D341Med (cell line): Measurements from ENCODE around the gene MC1R.
"Not testable (repeated sequence)": the region's sequence is repeated elsewhere in the genome, so short reads cannot be mapped to it uniquely, and the experiment has no call there.

Source experiments
- DNase-seq: peaks from one replicate; pipeline ENCODE4 v3.0.0; 2012; ENCODE audit warnings: low spot score

MC1R gene

DNA sequence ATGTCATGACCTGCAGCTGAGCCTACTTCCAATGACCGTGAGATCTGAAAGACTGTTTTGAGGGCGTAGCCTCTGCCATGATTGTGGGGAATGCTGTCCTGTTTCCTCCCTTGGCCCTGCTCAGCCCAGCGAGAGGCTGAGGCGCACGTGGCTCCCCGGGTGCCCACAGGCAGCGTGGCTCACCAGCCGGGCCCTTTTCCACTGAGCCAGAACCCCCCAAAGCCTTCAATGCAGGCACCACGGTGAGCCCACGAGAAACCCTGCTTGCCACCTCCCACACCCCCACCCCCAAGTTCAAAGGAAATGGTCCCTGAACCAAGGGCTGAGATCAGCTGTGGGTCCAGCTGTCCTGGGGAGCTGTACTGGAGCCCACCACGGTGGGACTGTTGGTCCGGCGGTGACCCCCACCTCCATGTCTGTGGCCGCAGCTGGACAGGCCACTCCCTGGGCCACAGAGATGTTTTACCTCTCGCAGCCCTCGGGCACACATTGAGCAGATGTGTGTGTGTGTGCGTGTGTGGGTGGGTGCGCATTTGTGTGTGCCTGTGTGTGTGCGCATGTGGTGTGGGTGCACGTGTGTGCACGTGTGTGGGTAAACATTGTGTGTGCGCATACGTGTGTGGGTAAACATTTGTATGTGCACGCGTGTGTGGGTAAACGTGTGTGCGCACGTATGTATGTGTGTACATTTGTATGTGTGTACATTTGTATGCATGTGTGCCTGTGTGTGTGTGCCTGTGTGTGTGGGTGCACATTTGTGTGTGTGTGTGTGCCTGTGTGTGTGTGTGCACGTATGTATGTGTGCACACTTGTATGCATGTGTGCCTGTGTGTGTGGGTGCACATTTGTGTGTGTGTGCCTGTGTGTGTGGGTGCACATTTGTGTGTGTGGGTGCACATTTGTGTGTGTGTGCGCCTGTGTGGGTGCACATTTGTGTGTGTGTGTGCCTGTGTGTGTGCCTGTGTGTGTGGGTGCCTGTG, 5.0 kb upstream of the MC1R start:
- no peak for DNase-seq

DNA sequence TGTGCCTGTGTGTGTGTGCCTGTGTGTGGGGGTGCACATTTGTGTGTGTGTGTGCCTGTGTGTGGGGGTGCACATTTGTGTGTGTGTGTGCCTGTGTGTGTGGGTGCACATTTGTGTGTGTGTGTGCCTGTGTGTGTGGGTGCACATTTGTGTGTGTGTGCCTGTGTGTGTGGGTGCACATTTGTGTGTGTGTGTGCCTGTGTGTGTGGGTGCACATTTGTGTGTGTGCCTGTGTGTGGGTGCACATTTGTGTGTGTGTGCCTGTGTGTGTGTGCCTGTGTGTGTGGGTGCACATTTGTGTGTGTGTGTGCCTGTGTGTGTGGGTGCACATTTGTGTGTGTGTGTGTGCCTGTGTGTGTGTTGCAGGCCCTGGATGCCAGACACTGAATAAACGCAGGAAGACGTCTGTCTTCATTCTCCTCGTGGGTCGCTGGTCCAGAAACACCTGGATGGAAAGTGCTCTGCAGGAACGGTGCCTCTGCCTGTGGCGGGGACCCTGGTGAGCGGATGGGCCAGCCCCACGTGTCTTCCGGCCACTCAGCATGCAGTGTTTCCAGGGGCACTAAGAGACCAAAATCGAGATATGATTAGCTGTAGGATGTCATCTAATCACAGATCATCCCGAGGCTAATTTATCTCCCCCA, 3.9 kb upstream of the MC1R start:
- not testable (repeated sequence) for DNase-seq

DNA sequence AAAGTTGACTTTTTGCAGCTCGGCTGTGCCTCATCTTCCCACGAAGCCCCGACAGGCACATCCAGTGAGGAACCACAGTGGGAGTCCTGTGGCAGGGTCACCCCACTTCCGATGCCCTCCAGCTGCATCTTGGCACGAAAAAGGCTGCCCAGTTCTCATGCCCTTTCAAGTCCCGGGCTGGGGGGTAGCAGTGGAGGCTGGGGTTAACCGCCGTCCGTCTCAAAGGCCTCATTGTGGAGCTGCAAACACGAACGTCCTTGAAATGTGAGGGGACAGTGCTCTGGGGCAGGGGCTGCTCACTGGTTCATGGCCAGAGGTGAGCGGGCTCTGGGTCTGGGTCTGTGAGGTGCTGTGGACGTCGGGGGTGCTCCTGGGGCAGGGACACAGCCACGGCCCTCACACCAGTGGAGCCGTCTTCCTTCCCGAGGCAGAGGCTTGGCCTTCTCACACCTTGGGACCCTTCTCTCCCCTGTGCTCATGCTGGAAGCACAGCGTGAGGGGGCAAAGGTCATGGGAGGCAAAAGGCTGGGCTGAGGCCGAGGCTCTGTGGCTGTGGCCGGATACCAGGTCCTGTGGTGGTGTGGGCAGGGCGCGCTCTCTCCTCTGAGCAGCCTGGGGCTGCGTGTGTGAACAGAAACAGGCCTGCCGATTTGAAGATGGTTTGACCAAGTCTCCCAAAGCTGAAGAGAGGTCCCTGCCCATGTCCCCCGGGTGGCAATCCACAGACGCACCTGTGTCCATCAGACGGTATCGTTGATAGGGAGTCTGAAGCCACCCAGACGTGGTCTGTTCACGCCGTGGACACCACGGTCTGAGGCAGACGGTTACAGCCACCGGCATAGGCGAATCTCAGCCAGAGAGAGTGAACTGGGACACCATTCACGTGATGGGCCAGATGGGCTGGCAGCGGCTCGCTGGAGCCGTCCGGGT, 3.1 kb upstream of the MC1R start:
- no peak for DNase-seq

DNA sequence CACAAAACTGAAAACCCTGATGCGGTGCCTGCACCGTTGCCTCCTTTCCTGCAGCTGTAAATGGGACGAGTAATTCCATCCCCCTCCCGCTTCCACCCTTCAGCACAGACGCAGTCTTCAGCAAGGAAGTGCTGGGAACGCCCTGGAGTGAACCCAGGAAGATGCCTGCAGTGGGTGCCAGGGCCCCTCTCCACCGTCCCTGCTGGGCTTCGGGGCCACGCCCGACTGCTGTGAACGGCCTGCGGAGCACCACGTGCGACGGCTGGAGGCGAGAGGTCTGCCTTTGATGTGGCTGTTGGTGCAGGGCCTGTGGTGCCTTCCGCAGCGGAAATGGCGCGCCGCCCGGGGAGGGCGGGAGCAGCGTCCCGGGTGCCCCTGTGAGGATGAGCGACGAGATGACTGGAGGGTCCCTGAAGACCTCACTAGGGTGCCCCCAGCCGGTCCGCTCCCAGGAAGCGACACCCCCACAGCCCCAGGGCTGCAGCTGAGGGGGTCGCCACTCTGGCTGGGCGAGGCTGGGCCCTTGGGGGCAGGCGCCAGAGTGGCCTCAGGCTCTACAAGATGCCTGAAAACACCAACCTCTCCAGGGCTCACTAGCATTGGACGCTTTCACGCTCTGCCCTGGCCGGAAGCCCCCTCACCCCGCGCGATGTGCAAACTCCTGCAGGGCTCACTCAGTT, 749 bp upstream of the MC1R start:
- DNase-seq: peak; percentile 52

DNA sequence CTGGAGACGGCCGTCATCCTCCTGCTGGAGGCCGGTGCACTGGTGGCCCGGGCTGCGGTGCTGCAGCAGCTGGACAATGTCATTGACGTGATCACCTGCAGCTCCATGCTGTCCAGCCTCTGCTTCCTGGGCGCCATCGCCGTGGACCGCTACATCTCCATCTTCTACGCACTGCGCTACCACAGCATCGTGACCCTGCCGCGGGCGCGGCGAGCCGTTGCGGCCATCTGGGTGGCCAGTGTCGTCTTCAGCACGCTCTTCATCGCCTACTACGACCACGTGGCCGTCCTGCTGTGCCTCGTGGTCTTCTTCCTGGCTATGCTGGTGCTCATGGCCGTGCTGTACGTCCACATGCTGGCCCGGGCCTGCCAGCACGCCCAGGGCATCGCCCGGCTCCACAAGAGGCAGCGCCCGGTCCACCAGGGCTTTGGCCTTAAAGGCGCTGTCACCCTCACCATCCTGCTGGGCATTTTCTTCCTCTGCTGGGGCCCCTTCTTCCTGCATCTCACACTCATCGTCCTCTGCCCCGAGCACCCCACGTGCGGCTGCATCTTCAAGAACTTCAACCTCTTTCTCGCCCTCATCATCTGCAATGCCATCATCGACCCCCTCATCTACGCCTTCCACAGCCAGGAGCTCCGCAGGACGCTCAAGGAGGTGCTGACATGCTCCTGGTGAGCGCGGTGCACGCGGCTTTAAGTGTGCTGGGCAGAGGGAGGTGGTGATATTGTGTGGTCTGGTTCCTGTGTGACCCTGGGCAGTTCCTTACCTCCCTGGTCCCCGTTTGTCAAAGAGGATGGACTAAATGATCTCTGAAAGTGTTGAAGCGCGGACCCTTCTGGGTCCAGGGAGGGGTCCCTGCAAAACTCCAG, 1.1 kb downstream of the MC1R start:
- DNase-seq: no peak

DNA sequence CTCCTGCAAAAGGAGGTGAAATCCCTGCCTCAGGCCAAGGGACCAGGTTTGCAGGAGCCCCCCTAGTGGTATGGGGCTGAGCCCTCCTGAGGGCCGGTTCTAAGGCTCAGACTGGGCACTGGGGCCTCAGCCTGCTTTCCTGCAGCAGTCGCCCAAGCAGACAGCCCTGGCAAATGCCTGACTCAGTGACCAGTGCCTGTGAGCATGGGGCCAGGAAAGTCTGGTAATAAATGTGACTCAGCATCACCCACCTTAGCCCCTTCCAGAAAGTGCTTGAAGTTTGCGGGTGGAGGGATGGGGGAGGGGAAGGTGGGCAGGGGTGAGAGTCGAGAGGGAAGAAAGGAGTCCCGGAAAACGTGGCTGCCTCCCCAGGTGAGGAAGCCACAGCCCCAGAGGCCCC, 2.1 kb downstream of the MC1R start:
- no peak for DNase-seq

DNA sequence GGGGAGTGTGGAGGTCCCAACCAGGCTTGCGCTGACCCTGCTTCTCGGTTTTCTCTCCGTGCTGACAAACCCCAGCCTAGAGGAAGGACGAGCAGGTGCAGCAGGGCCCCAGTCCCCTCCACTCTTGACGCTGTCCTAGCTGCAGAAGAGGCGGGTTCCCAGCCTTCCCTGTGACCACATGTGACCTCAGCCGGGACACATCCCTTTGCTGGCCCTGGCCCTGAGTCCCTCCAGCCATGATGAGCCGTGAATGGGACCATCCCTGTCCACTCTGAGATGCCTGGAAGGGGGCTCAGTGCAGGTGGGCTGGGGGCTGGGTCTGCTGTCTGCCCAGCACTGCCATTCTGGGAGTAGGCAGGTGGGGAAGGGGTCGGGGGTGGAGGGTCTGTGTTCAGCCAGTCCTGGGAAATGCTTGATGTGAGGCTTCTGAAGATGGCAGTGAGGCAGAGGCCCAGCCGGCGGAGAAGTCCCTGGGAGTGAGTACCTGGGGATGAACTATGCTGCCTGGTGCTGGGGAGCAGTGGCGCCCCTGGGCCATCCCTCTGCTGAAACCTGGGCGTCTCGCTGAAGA, 2.6 kb downstream of the MC1R start:
- DNase-seq: no peak

DNA sequence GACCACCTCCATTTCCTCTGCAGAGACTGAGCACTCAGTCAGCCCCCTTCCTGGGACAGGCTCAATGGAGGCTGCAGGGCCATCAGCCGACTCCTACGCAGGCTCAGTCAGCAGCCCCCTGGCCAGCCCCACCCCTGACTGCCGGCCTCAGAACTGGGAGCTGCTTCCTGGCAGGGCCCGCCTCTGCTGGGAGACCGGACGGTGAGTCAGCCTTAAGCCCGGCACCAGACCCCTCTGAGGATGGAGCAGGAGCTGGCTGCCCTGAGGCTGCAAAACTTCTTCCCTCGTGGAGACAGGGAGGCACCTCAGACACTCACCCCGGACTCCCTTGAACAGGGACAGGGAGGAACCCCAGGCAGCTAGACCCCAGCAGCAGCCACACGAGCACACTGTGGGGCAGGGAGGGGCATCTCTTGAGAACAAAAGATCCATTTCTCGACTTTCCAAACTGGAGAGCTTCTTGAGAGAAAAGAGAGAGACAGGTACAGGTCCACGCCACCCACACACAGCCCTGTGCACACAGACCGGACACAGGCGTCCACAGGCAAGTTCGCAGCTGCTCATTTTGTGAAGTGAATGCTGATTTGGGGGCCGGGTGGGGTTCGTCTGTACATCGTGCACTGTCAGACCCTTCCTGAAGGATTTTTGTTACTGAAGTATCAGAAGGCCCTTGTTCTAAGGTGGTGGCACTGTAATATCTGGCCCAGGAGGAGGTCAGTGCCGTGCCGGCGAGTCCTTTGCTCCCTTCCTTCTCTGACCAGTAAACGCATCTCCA, 3.2 kb downstream of the MC1R start:
- no peak for DNase-seq

DNA sequence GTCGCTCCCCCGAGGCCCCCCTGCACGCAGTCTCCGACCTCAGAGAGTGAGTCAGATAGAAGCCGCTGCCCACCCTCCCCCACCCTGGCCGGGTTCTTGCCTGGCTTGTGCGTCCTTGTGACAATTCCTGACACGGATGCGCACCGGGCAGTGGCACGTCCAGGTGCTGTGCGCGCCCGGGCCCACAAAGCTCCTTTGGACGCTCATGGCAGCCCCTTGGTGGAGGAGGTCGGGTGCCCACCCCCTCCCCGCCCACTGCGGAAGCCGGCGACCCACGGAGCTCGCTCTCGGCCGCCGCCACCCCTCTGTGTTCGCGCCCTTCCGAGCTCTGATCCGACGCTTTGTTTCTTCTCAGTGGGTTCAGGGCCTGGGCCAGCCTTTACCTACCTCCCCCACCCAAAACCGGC, 3.8 kb downstream of the MC1R start:
- DNase-seq: no peak

DNA sequence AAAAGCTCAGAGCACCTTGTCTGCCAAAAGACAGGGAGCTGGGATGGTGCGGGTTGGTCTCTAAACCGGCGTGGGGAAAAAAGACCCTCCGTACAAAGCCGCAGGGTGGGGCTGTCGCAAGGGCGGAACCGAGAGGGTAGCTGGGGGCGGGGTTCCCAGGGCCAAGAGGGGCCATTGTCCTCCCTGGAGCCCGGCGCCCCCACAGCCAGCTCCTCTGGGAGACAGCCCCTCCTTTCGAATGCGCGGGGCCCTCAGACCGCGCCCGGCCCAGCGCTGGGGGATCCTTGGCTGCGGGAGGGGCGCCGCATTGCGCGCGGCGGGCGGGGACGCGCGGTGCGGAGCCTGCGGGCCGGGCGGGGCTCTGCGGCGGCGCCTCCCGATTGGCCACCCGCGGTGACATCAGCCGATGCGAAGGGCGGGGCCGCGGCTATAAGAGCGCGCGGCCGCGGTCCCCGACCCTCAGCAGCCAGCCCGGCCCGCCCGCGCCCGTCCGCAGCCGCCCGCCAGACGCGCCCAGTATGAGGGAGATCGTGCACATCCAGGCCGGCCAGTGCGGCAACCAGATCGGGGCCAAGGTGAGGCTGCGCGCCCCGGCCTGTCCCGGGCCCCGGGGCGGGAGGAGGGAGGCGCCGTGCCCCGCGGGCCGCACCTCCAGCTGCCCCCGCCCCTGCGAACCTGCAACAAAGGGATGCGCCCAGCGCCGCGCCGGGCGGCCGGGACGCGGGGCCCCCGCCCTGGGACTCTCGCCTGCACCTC, 4.4 kb downstream of the MC1R start, which contains the start of gene TUBB3:
TUBB3 (plus strand) TSS at position 459 of the 756 bp plus-strand sequence; CDS start at position 519, 60 bp downstream.
- DNase-seq: peak; percentile 98

DNA sequence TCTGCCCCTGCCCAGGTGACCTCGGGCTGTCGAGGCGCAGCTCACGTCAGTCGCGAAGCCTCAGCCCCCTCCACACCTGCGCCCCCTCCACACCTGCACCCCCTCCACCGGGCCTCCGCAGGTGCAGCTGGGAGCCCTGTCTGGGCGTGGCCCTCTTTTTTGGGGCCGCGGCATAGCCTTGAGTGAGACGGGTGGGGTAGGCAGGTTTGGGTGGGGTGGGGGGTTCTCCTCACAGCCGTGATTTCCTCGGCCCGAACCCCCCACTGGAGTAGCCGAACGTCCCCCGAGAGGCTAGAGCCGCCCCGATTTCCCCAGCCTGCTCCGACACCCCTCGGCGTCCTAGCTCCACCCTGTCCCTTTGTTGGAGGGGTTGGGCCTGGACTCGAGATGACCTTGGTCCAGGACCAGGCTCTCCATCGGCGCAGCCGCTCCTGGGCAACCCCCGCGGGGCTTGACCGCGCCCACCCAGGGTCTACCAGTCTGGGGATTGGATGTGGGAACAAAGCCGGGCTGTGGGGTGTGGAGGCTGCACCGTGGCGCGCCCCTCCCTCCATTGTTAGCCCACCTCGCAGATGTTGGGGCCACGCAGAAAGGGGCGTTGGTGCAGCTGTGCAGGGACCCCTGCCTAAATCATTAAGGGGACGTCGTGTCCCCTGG, 5.1 kb downstream of the MC1R start:
- peak; percentile 53 for DNase-seq

DNA sequence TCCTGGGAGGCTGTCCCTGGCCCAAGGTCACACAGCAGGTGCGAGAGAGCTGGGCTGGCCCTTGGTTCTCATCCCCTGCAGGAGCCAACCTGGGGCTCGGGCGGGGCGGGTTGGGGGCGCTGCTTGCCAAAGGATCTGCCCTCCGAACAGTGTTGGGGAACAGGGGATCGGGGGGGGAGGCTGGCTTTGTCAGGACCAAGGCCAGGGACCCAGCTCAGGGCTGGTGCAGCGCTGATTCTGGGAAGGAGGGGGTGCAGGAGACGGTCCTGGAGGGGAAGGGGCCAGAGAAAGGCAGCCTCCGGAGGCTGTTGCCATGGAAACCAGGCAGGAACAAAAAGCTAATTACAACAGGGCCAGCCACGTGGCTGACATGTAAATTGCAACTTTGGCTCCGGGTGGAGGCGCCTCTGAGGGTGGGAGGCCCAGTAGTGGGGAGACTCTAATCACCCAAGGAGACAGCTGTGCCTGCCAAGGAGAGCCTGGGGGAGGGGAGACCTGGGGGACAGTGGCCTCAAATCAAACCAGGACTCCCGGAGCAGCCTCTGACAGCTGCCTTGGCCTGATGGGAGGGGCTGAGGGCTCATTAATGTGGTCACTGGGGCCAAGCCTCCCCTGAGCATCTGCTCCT, 5.7 kb downstream of the MC1R start:
- DNase-seq: peak; percentile 65

DNA sequence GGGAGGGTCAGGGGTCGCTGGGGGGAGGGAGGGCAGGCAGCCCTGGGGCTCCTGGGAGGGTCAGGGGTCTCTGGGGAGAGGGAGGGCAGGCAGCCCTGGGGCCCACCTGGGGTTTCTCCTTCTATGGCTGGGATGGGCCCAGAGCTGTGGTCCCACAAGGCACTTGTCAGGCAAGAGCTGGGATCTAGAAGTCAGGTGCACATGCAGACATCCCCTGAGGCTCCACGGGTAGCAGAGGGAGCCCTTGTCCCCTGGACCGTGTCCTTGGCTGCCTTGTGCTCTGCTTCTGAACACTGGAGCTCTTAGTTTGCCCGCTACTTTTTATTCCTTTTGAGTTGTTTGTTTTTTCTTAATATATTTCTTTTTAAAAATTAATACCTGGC, 6.3 kb downstream of the MC1R start:
- no peak for DNase-seq

DNA sequence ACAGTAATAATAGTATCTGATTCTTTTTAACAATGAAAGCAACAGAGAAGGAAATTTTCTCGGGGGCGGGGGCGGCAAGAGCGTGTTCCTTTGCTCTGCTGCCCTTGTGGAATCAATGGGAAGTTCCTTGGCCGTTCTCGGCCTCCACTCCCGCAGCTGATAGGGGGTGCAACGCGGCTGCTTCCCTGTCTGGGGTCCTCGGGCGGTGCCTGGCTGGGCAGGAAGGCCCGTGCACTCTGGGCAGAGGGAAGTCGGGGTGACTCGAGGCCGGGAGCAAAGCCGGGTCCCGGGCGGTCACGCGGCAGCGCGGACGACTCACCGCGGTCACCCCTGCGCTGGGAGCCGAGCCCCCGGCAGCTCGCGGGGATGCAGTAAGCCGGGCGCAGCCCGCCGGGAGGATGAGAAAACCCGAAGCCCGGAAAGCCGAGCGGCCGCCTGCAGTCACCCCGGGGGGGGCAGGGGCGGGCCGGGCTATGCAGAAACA, 7.0 kb downstream of the MC1R start:
- DNase-seq: no peak

DNA sequence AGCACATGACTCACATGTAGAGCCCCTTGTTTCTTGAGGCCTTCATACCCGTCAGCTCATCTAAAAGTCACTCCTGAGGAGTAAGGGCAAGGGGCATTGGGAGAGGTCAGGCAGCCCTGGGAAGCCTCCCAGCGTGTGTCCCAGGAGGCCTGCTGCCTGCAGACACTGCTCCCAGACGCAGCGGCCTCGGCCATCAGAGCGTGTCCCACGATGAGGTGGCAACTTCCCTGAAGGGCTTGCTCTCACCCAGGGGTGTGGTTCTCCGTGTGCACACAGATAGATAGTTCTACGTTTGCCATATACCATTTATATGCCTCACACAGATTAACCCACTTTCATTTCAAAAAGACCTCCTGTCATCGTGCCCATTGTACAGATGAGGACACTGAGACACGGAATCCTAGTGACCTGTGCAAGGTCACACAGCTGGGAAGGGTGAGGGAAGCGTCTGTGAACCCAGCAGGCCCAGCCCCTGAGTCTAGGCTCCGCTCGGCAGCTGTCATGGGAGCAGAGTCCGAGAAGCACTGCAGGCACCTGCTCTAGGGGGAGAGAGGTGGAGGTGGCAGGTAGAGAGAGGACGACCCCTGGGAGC, 12.7 kb downstream of the MC1R start:
- DNase-seq: no peak

DNA sequence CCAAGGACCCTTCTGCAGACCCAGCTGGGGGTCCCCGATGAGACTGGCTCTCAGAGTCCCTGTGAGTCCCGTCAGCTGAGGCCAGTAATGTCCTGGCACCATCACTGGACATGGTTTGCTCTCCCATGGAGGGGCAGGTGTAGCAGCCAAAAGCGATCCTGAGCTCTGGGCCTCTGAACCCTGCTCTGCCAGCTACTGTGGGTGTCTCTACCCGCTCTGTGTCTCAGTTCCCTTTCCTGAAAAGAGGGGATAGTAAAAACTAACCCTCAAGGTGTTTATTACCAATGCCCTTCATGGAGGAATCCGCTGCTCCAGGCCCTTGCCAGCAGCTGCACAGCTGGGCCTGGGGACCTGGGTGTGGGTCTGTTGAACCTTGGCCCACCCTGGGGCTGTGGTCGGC, 13.3 kb downstream of the MC1R start:
- DNase-seq: no peak

DNA sequence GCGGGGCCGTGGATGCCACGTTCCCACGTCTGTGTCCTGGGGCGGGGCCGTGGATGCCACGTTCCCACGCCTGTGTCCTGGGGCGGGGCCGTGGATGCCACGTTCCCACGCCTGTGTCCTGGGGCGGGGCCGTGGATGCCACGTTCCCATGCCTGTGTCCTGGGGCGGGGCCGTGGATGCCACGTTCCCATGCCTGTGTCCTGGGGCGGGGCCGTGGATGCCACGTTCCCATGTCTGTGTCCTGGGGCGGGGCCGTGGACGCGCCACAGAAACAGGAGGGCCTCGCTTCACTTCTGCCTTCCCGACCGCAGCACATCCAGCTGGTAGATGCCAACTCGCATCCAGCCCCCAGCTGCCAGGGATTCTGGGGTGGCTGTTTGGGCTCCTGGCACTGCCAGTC, 15.4 kb downstream of the MC1R start:
- not testable (repeated sequence) for DNase-seq
